Fibroblast of lung (primary cell): ENCODE data around the gene HCAR2.
"Not testable (repeated sequence)": the region's sequence is repeated elsewhere in the genome, so short reads cannot be mapped to it uniquely, and the experiment has no call there.

Experiments used
- CTCF ChIP-seq, 2 donors: IDR thresholded peaks in 1 of 2; conservative IDR thresholded peaks in 1 of 2; 1 replicate in 1 of 2; 2 replicates in 1 of 2; pipeline ENCODE4 v1.5.1; 2011 to 2012; ENCODE audit warnings: low read length in 2 of 2, control low read depth in 1 of 2, inconsistent platforms in 1 of 2, low read depth in 1 of 2, mild to moderate bottlenecking in 1 of 2
- EZH2 ChIP-seq: IDR thresholded peaks from 2 replicates; pipeline ENCODE4 v1.5.1; 2012; ENCODE audit warnings: low read length, control low read depth, mild to moderate bottlenecking; ENCODE audit errors: missing control alignments

GRCh38 chr12:122713491-122714188 is 10.5 kb upstream of the HCAR2 start:
- not testable (repeated sequence) for TF ChIP-seq CTCF (conservative IDR thresholded peaks at IDR 0.05 in 1 of 2, IDR thresholded peaks at IDR 0.05 in 1 of 2; ENCODE audit: low read depth in 1 of 2, low read length in 2 of 2); EZH2
